ENCODE data around the gene MPG.

The MPG gene

DNA sequence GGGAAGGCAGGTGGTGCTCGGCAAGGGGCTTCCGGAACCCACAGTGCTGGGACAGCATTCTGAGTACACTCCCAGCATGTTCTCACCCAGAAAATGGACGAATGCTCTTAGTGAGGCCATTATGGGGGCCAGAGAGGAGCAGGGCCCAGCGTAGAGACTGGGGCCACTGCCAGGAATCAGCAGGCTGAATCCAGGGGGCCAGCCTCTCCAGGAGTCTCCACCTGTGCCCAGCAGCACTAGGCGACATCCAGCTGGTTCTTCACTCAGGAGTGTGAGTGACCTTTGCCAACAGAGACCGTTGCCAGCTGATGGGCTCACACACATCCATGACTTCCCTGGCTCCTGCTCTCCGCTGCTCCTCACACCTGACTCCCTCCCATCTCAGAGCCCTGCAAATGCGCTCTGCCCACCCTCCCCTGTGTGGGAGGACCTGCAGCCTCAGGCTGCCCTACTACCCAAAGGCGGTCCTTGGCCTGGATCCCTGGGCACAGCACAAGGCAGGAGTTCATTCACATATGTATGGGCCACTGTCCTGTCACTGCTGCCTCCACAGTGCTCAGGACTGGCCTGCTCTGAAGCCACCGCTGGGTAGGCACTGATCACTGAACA is 10.7 kb upstream of the MPG start:
- Histone ChIP-seq H2AFZ (ENCODE audit: low read depth, low read length, severe bottlenecking) (no peak overlapping the region), H3K27ac (ENCODE audit: low read depth, low read length) (no peak overlapping the region), H3F3A (ENCODE audit: insufficient read depth) (no peaks in the 10 kb centered on the region), H3K79me2 (ENCODE audit: insufficient read depth, low read length) (no peaks in the 10 kb centered on the region), H3K27me3 (ENCODE audit: low read length) (no peaks in the 10 kb centered on the region), H3K4me2 (ENCODE audit: low read depth, low read length, poor library complexity, severe bottlenecking) (no peak overlapping the region), H4K20me1 (ENCODE audit: low read depth, low read length) (no peaks in the 10 kb centered on the region), H3K9me2 (replicated peaks; ENCODE audit: insufficient read depth, low read length) (no peaks in the 10 kb centered on the region), H3K4me3 (ENCODE audit: insufficient read depth, low read length, poor library complexity, severe bottlenecking) (no peak overlapping the region), H3K36me3 (ENCODE audit: low read length) (no peaks in the 10 kb centered on the region), H3K9me3 (ENCODE audit: insufficient read depth, low read length) (no peaks in the 10 kb centered on the region), H3K9ac (ENCODE audit: low read length) (no peak overlapping the region)
- no peak for TF ChIP-seq EZH2phosphoT487 (conservative IDR thresholded peaks at IDR 0.05; ENCODE audit: low read length)
- no peak for TF ChIP-seq CTCF (IDR thresholded peaks at IDR 0.05; ENCODE audit: insufficient read depth, low read length, poor library complexity, severe bottlenecking)

GRCh38 chr16:67884-68789 is 9.9 kb upstream of the MPG start:
- no peak overlapping the region for H3K27ac ChIP-seq (ENCODE audit: low read depth, low read length)
- no peaks in the 10 kb centered on the region for H3K9me2 ChIP-seq (replicated peaks; ENCODE audit: insufficient read depth, low read length)
- no peaks in the 10 kb centered on the region for H3K9me3 ChIP-seq (ENCODE audit: insufficient read depth, low read length)
- H3F3A ChIP-seq (ENCODE audit: insufficient read depth), result no peaks in the 10 kb centered on the region
- no peak overlapping the region for H3K9ac ChIP-seq (ENCODE audit: low read length)
- no peaks in the 10 kb centered on the region for H3K27me3 ChIP-seq (ENCODE audit: low read length)
- no peaks in the 10 kb centered on the region for H4K20me1 ChIP-seq (ENCODE audit: low read depth, low read length)
- no peak overlapping the region for H3K4me3 ChIP-seq (ENCODE audit: insufficient read depth, low read length, poor library complexity, severe bottlenecking)
- H2AFZ ChIP-seq (ENCODE audit: low read depth, low read length, severe bottlenecking), result no peak overlapping the region
- H3K79me2 ChIP-seq (ENCODE audit: insufficient read depth, low read length), result no peaks in the 10 kb centered on the region
- no peaks in the 10 kb centered on the region for H3K36me3 ChIP-seq (ENCODE audit: low read length)
- TF ChIP-seq EZH2phosphoT487 (conservative IDR thresholded peaks at IDR 0.05; ENCODE audit: low read length), result no peak
- TF ChIP-seq CTCF (IDR thresholded peaks at IDR 0.05; ENCODE audit: insufficient read depth, low read length, poor library complexity, severe bottlenecking), result no peak
- H3K4me2 ChIP-seq (ENCODE audit: low read depth, low read length, poor library complexity, severe bottlenecking), result no peak overlapping the region

DNA sequence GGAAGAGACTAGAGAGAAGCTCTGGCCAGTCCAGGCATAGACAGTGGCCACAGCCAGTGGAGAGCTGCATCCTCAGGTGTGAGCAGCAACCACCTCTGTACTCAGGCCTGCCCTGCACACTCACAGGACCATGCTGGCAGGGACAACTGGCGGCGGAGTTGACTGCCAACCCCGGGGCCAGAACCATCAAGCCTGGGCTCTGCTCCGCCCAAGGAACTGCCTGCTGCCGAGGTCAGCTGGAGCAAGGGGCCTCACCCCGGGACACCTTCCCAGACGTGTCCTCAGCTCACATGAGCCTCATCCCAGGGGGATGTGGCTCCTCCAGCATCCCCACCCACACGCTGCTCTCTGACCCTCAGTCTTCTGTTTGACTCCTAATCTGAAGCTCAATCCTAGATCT is 8.8 kb upstream of the MPG start:
- Histone ChIP-seq H3K9me3 (ENCODE audit: insufficient read depth, low read length) (no peaks in the 10 kb centered on the region), H3K4me3 (ENCODE audit: insufficient read depth, low read length, poor library complexity, severe bottlenecking) (no peak overlapping the region), H3K27me3 (ENCODE audit: low read length) (no peaks in the 10 kb centered on the region), H2AFZ (ENCODE audit: low read depth, low read length, severe bottlenecking) (no peak overlapping the region), H3F3A (ENCODE audit: insufficient read depth) (no peaks in the 10 kb centered on the region), H3K9me2 (replicated peaks; ENCODE audit: insufficient read depth, low read length) (no peaks in the 10 kb centered on the region), H4K20me1 (ENCODE audit: low read depth, low read length) (no peaks in the 10 kb centered on the region), H3K9ac (ENCODE audit: low read length) (no peak overlapping the region), H3K4me2 (ENCODE audit: low read depth, low read length, poor library complexity, severe bottlenecking) (no peak overlapping the region), H3K27ac (ENCODE audit: low read depth, low read length) (no peak overlapping the region), H3K36me3 (ENCODE audit: low read length) (no peaks in the 10 kb centered on the region), H3K79me2 (ENCODE audit: insufficient read depth, low read length) (no peaks in the 10 kb centered on the region)
- TF ChIP-seq EZH2phosphoT487 (conservative IDR thresholded peaks at IDR 0.05; ENCODE audit: low read length) (no peak), CTCF (IDR thresholded peaks at IDR 0.05; ENCODE audit: insufficient read depth, low read length, poor library complexity, severe bottlenecking) (no peak)
